ENCODE data around the gene PRKN. TPM values are rescaled to one million over a fixed set of nuclear protein-coding genes. Genes with fewer than 3 reads are reported as not detected.

The PRKN gene
- total RNA-seq, 4 donors from 2014 or later: 5.5 to 17.9 (median 6.8) TPM

DNA sequence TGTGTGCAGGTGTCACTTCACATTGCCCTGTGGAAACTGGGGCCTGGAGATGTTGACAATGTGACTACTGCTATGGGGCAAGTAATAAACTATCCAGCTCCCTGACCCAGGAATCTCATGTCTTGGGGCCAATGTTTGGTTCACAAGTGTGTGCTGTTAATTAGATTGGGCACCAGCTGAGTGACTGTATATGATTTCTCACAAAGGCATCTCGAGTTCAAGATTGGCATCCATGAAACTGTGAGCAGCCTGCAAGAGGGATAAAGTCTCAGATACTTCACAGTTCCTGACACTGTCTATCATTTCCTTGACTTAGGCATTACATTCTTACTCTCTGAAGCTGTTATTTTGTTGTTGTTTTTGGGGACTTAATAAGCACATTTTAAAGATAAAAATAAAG, 264.0 kb downstream of the PRKN start:
- Histone ChIP-seq H3K27ac (no peak overlapping the region), H3K36me3 (no peaks in the 10 kb centered on the region), H3K4me1 (no peaks in the 10 kb centered on the region), H3K9me3 (no peaks in the 10 kb centered on the region), H3K4me3 (no peak overlapping the region), H3K27me3 (no peaks in the 10 kb centered on the region)
- no peak for TF ChIP-seq POLR2A (IDR thresholded peaks at IDR 0.05)
- TF ChIP-seq, protein P1, sequence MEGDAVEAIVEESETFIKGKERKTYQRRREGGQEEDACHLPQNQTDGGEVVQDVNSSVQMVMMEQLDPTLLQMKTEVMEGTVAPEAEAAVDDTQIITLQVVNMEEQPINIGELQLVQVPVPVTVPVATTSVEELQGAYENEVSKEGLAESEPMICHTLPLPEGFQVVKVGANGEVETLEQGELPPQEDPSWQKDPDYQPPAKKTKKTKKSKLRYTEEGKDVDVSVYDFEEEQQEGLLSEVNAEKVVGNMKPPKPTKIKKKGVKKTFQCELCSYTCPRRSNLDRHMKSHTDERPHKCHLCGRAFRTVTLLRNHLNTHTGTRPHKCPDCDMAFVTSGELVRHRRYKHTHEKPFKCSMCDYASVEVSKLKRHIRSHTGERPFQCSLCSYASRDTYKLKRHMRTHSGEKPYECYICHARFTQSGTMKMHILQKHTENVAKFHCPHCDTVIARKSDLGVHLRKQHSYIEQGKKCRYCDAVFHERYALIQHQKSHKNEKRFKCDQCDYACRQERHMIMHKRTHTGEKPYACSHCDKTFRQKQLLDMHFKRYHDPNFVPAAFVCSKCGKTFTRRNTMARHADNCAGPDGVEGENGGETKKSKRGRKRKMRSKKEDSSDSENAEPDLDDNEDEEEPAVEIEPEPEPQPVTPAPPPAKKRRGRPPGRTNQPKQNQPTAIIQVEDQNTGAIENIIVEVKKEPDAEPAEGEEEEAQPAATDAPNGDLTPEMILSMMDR (IDR thresholded peaks at IDR 0.05): no peak
- no peak for TF ChIP-seq EP300 (IDR thresholded peaks at IDR 0.05)
- DNase-seq (ENCODE audit: low spot score in 2 of 2): no peak
- 36 to 50% methylated on average over 1 of the region's 1 CpG for WGBS, 2 donors

- Histone ChIP-seq H3K27ac (no peak overlapping the region), H3K4me1 (no peaks in the 10 kb centered on the region), H3K36me3 (no peaks in the 10 kb centered on the region), H3K9me3 (no peaks in the 10 kb centered on the region), H3K4me3 (no peak overlapping the region), H3K27me3 (no peaks in the 10 kb centered on the region)
- DNase-seq (ENCODE audit: low spot score in 2 of 2): no peak
- TF ChIP-seq POLR2A (IDR thresholded peaks at IDR 0.05) (no peak), EP300 (IDR thresholded peaks at IDR 0.05) (no peak)
- TF ChIP-seq, protein P1 (IDR thresholded peaks at IDR 0.05): no peak
These were observed 267.6 kb downstream of the PRKN start for GRCh38 chr6:162459985-162460384.

GRCh38 chr6:162450358-162450757, 277.2 kb downstream of the PRKN start:
- no peak for DNase-seq (ENCODE audit: low spot score in 2 of 2)
- no peaks in the 10 kb centered on the region for H3K9me3 ChIP-seq
- H3K27ac ChIP-seq: no peak overlapping the region
- TF ChIP-seq EP300 (IDR thresholded peaks at IDR 0.05) (no peak), POLR2A (IDR thresholded peaks at IDR 0.05) (no peak)
- TF ChIP-seq, protein P1 (IDR thresholded peaks at IDR 0.05): no peak
- H3K27me3 ChIP-seq: no peaks in the 10 kb centered on the region
- H3K4me3 ChIP-seq: no peak overlapping the region
- H3K4me1 ChIP-seq: no peaks in the 10 kb centered on the region
- H3K36me3 ChIP-seq: no peaks in the 10 kb centered on the region
- 79 to 93% methylated on average over 9 of the region's 9 CpGs for WGBS, 2 donors

DNA sequence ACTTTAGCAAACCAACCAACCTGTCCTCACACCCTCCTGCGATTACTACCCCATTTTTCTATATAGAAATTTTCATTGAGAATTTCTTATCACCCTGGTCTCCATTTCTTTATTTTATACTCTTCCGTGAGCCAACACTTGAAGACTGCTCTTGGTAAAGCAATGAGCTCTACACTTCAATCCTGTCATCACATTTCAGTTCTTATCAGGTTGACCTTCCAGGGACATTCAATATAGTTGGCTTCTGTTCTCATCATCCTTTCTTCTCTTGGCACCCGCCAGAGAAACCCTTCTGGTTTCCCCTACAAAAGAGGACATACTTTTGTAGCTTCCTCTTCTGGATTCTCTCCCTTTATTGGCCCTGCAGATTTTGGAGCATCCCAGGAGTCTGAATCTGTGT, 279.3 kb downstream of the PRKN start:
- DNase-seq (ENCODE audit: low spot score in 2 of 2): no peak
- WGBS, 2 donors: 77 to 96% methylated on average over 3 of the region's 3 CpGs
- H3K27me3 ChIP-seq: no peaks in the 10 kb centered on the region
- H3K4me1 ChIP-seq: no peaks in the 10 kb centered on the region
- TF ChIP-seq POLR2A (IDR thresholded peaks at IDR 0.05) (no peak), EP300 (IDR thresholded peaks at IDR 0.05) (no peak)
- TF ChIP-seq, protein P1 (IDR thresholded peaks at IDR 0.05): no peak
- H3K36me3 ChIP-seq: peaks cover 0 to 2% (median 0%) of the 10 kb centered on the region in 3 donors
- no peak overlapping the region for H3K4me3 ChIP-seq
- H3K9me3 ChIP-seq: no peaks in the 10 kb centered on the region
- no peak overlapping the region for H3K27ac ChIP-seq

- no peak for TF ChIP-seq EP300 (IDR thresholded peaks at IDR 0.05)
- TF ChIP-seq, protein P1 (IDR thresholded peaks at IDR 0.05): no peak
- TF ChIP-seq POLR2A (IDR thresholded peaks at IDR 0.05): no peak
- WGBS, 2 donors: 82 to 86% methylated on average over 10 of the region's 10 CpGs
- Histone ChIP-seq H3K27ac (no peak overlapping the region), H3K27me3 (no peaks in the 10 kb centered on the region), H3K36me3 (peaks cover 0 to 25% (median 0%) of the 10 kb centered on the region in 3 donors), H3K4me3 (no peak overlapping the region), H3K4me1 (no peaks in the 10 kb centered on the region), H3K9me3 (peaks cover 0 to 15% (median 0%) of the 10 kb centered on the region in 4 donors)
- no peak for DNase-seq (ENCODE audit: low spot score in 2 of 2)
These were observed 284.5 kb downstream of the PRKN start for GRCh38 chr6:162443101-162443500.

Data from tibial nerve (tissue), 4 donors.